OCI-LY7 (cell line): ENCODE measurements around the gene HDHD5. TPM values are rescaled to one million over a fixed set of nuclear protein-coding genes. Genes with fewer than 3 reads are reported as not detected.
A peak's percentile ranks its signal among the peaks of the same experiment; 100 is the strongest.

ENCODE experiments used
- BruUV-seq: library from RNA; stranded (reverse); fragments of 400-500 nt; replicated peaks from 2 replicates; lab custom pipeline; 2021; lab: Mats Ljungman, UMichigan
- CTCF ChIA-PET: fragments of 300-600 bp; sonication (Branson Sonifier 250); formaldehyde crosslinking; loops from one replicate; lab custom pipeline; 2022; ENCODE audit warnings: antibody characterized with exemption; ENCODE audit not compliant: unreplicated experiment; lab: Charles Lee
- POLR2A ChIA-PET: fragments of 300-600 bp; sonication (Branson Sonifier 250); formaldehyde crosslinking; loops from one replicate; lab custom pipeline; 2022; ENCODE audit warnings: antibody characterized with exemption; lab: Charles Lee
- DNase-seq: peaks from one replicate; pipeline ENCODE4 v3.0.0-alpha.2; 2015; ENCODE audit warnings: low spot score
- H2AFZ ChIP-seq: fragments of 200-600 bp; sonication (generic), shearing (Covaris generic); 2 replicates; pipeline ENCODE4 v1.6.1; 2014; ENCODE audit warnings: mild to moderate bottlenecking, antibody characterized with exemption, low read length, moderate library complexity
- H3K27ac ChIP-seq: fragments of 200-600 bp; sonication (generic); 2 replicates; pipeline ENCODE4 v1.5.1; 2014; ENCODE audit warnings: mixed run types, low read depth, mild to moderate bottlenecking, moderate library complexity, low read length, inconsistent platforms; ENCODE audit not compliant: poor library complexity, severe bottlenecking
- H3K36me3 ChIP-seq: fragments of 200-600 bp; sonication (generic); 2 replicates; pipeline ENCODE4 v1.6.1; 2014; ENCODE audit warnings: mild to moderate bottlenecking, antibody characterized with exemption, low read length, moderate library complexity, mixed read lengths; ENCODE audit not compliant: insufficient read depth
- H3K4me1 ChIP-seq: fragments of 200-600 bp; sonication (generic); 2 replicates; pipeline ENCODE4 v1.5.1; 2014; ENCODE audit warnings: mild to moderate bottlenecking, low read length; ENCODE audit not compliant: insufficient read depth, poor library complexity, severe bottlenecking
- H3K4me2 ChIP-seq: fragments of 200-600 bp; sonication (generic); 2 replicates; pipeline ENCODE4 v1.6.1; 2014; ENCODE audit warnings: mild to moderate bottlenecking, low read length
- H3K4me3 ChIP-seq: fragments of 200-600 bp; sonication (generic); 2 replicates; pipeline ENCODE4 v1.5.1; 2014; ENCODE audit warnings: mild to moderate bottlenecking, low read depth, low read length; ENCODE audit not compliant: poor library complexity, severe bottlenecking
- H3K79me2 ChIP-seq: fragments of 200-600 bp; sonication (generic); 2 replicates; pipeline ENCODE4 v1.6.1; 2016; ENCODE audit warnings: low read depth, mild to moderate bottlenecking, low read length, moderate library complexity, mixed read lengths; ENCODE audit not compliant: insufficient read depth
- H3K9me2 ChIP-seq: fragments of 200-600 bp; sonication (generic); 2 replicates; pipeline ENCODE4 v1.6.1; 2016; ENCODE audit warnings: mild to moderate bottlenecking, low read length, mixed read lengths; ENCODE audit not compliant: insufficient read depth
- H3K9me3 ChIP-seq: fragments of 200-600 bp; sonication (generic); 2 replicates; pipeline ENCODE4 v1.6.1; 2014; ENCODE audit warnings: mild to moderate bottlenecking, mixed run types, low read length, mixed read lengths
- H4K20me1 ChIP-seq: fragments of 200-600 bp; sonication (generic); 2 replicates; pipeline ENCODE4 v1.6.1; 2014; ENCODE audit warnings: mild to moderate bottlenecking, antibody characterized with exemption, low read length, moderate library complexity, mixed read lengths; ENCODE audit not compliant: insufficient read depth
- CTCF ChIP-seq: fragments of 200-600 bp; sonication (generic); conservative IDR thresholded peaks from 2 replicates; pipeline ENCODE4 v1.5.1; 2014; ENCODE audit warnings: mild to moderate bottlenecking, antibody characterized with exemption, low read length, moderate library complexity, mixed read lengths
- EZH2phosphoT487 ChIP-seq: fragments of 200-600 bp; sonication (generic); IDR thresholded peaks from 2 replicates; pipeline ENCODE4 v1.6.1; 2018; ENCODE audit warnings: low read depth, borderline replicate concordance, mild to moderate bottlenecking, mixed run types, antibody characterized with exemption, low read length, moderate library complexity, mixed read lengths
- intact Hi-C: fragments of 100-400 bp; cut with micrococcal nuclease; formaldehyde crosslinking; loops from one replicate; pipeline ENCODE4 v1.10.0; 2022; ENCODE audit not compliant: unreplicated experiment
- total RNA-seq, 2 experiments: library from RNA; depleted of rRNA in 1 of 2; stranded (reverse); fragments of >200 nt in 1 of 2; shearing (Covaris generic) in 1 of 2; gene quantifications; 2 replicates each; pipeline ENCODE4 v1.2.3, GENCODE V29; 2014 to 2022

The HDHD5 gene
- total RNA-seq, 2 experiments from 2014 or later, result 77.4 to 84.6 TPM

DNA sequence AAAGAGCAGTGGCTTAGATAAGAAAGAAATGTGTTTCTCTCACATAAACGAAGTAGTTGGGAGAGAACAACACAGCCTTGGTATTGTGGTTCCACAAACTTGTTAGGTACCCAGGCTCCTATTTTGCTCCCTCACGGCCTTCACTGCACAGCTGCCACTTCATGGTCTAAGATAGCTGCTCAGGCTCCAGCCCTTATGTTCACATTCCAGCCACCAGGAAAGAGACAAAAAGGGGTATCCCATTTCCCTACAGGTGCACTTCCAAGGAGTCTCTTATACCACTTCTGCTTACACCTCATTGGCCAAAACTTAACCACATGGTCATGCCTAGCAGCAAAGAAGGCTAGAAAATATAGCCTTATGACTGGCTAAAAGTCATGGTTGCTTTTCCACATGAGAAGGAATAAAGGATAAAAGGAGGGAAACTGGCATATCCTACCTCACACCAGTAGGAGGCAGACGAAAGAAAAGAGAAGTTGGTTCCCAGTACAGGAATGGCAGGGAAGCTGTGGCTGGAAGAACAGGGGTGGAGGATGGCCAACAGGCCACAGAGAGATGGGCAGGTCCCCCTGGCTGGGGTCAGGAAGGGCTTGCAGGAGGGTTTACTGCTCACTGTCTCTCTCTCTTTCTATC lies 5.4 kb upstream of the HDHD5 start:
- Histone ChIP-seq H3K9me2 (no peaks in the 10 kb centered on the region), H3K79me2 (no peaks in the 10 kb centered on the region), H3K9me3 (no peaks in the 10 kb centered on the region), H3K4me3 (no peak overlapping the region), H4K20me1 (no peaks in the 10 kb centered on the region), H3K27ac (no peak overlapping the region), H3K36me3 (no peaks in the 10 kb centered on the region), H3K4me2 (no peak overlapping the region), H2AFZ (no peak overlapping the region), H3K4me1 (no peaks in the 10 kb centered on the region)
- CTCF ChIA-PET, result no interaction called here
- TF ChIP-seq CTCF, result peak; percentile 46
- no peak for TF ChIP-seq EZH2phosphoT487
- no TSS peak for BruUV-seq
- no peak for DNase-seq
- intact Hi-C loops, result no loop called here
- POLR2A ChIA-PET, result interaction anchor here (0.6 kb wide), 1 partner anchor 95 kb away, joined by 4 read pairs; no protein-coding TSS in a partner anchor

DNA sequence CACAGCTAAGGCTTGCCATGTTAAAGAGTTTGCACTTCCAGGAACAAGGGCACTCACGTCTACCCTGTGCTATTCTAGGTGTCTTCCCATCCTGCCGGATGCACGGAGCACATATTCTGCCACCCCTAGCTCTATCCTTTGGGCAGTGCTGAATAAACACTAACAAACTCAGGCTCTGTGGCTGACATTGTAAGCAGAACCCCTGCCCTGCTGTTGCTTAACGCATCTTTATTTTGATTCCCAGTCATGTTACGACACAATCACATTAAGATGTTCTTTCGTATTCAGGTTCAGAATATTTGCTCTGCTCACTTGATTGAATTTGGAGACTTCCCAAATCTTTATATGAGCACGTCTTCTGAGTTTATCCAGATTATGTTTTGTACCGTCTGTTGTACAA lies 3.7 kb upstream of the HDHD5 start:
- no peak overlapping the region for H3K27ac ChIP-seq
- ChIA-PET POLR2A (no interaction called here), CTCF (no interaction called here)
- H3K36me3 ChIP-seq, result peaks cover 3% of the 10 kb centered on the region; the same call in 1 of the 2 replicates
- H3K9me3 ChIP-seq, result no peaks in the 10 kb centered on the region
- intact Hi-C loops, result no loop called here
- DNase-seq, result no peak
- no peak overlapping the region for H3K4me3 ChIP-seq
- H4K20me1 ChIP-seq, result peaks cover 3% of the 10 kb centered on the region; the same call in 1 of the 2 replicates
- H3K4me1 ChIP-seq, result peaks cover 6% of the 10 kb centered on the region
- H2AFZ ChIP-seq, result no peak overlapping the region
- TF ChIP-seq EZH2phosphoT487, result no peak
- TF ChIP-seq CTCF, result no peak
- BruUV-seq, result no TSS peak
- H3K79me2 ChIP-seq, result peaks cover 11% of the 10 kb centered on the region
- H3K9me2 ChIP-seq, result no peaks in the 10 kb centered on the region
- H3K4me2 ChIP-seq, result no peak overlapping the region

DNA sequence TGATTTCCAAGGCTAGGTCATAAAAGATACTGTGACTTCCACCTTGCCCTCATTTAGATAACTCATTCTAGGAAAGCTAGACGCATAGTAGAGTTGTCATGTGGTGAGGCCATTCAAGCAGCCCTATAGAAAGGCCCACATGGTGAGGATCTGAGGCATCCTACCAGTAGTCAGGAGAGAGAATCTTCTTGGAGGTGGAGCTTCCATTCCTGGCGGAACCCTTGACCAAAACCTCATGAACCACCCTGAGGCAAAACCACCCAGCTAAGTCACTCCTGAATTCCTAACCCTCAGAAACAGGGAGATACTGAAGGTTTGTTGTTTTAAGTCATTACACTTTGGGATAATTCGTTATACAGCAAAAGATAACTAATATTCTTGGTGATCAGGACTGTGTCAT lies 2.9 kb upstream of the HDHD5 start:
- Histone ChIP-seq H2AFZ (no peak overlapping the region), H3K4me1 (peaks cover 13% of the 10 kb centered on the region), H3K4me3 (no peak overlapping the region), H3K9me3 (no peaks in the 10 kb centered on the region), H3K27ac (no peak overlapping the region), H3K9me2 (no peaks in the 10 kb centered on the region), H4K20me1 (peaks cover 10% of the 10 kb centered on the region; the same call in 1 of the 2 replicates), H3K4me2 (no peak overlapping the region), H3K36me3 (peaks cover 10% of the 10 kb centered on the region; the same call in 1 of the 2 replicates), H3K79me2 (peaks cover 18% of the 10 kb centered on the region)
- DNase-seq, result no peak
- ChIA-PET CTCF (no interaction called here), POLR2A (no interaction called here)
- no TSS peak for BruUV-seq
- intact Hi-C loops, result no loop called here
- no peak for TF ChIP-seq CTCF
- no peak for TF ChIP-seq EZH2phosphoT487
